ENCODE data around the gene EHD1. TPM values are rescaled to one million over a fixed set of nuclear protein-coding genes. Genes with fewer than 3 reads are reported as not detected.

EHD1 gene
- polyA plus RNA-seq, 3 donors = 30.3 to 212 (median 48.4) TPM

DNA sequence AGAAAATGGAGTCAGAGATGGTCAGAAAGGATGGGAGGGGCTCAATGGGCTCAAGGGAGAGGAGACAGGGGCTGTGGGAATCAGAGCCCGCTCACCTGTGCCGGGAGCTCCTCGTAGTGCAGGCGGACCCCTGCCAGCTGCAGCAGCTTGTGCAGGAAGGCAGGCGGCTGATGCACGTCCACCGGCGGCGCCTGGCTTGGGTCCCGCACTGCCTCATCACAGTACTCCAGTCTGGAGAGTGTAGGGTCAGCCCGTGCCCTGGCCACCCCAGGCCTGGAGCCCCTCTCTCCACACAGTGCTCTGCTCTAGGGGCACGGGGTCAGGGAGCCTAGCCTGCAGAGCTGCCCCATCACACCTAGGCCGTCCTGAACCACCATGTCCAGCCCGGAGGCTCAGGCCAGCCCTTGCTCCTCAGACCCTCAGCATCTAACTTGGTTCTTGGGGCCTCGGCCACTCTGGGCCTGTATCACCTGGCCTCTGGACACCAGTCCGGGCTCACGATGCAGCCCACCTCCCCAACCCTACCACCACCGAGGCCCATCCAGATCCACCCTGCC is 34.8 kb upstream of the EHD1 start:
- Mint-ChIP-seq H3K36me3 (peaks cover 50 to 60% of the 10 kb centered on the region in 2 donors), H3K4me3 (no peak overlapping the region), H3K27ac (peak overlapping the region in 1 of 7 donors; percentile 58), H3K4me1 (peaks cover 27% of the 10 kb centered on the region), H3K27me3 (ENCODE audit: low read depth in 3 of 3) (peaks cover 0 to 2% (median 0%) of the 10 kb centered on the region in 3 donors), H3K9me3 (peaks cover 0 to 3% (median 0%) of the 10 kb centered on the region in 7 donors)
- no peak overlapping the region for H2AFZ ChIP-seq (ENCODE audit: insufficient read depth, low read depth, low read length, poor library complexity, severe bottlenecking)
- H3K4me2 ChIP-seq (replicated peaks; ENCODE audit: extremely low read depth, low read length, poor library complexity, severe bottlenecking) = no peak overlapping the region
- H3K9ac ChIP-seq (ENCODE audit: insufficient read depth, low read length, poor library complexity, severe bottlenecking) = no peak overlapping the region
- intact Hi-C loops (cut with micrococcal nuclease) = no loop called here
- H3K9me3 ChIP-seq (replicated peaks in 1 of 2; ENCODE audit: control insufficient read depth in 1 of 2, insufficient read depth in 1 of 2, low read length in 2 of 2) = no peaks in the 10 kb centered on the region
- no peak overlapping the region for H3K27ac ChIP-seq (ENCODE audit: low read depth in 1 of 2, low read length in 2 of 2)
- WGBS (ENCODE audit: insufficient coverage) = 92% methylated on average over 17 of the region's 18 CpGs
- H3K36me3 ChIP-seq (replicated peaks in 1 of 2; ENCODE audit: control insufficient read depth in 1 of 2, insufficient read depth in 2 of 2, low read length in 2 of 2) = peaks cover 57 to 65% of the 10 kb centered on the region in 2 donors
- TF ChIP-seq CTCF (IDR thresholded peaks at IDR 0.05) = no peak
- no peak overlapping the region for H3K4me3 ChIP-seq (replicated peaks in 1 of 3; ENCODE audit: low read depth in 2 of 3, low read length in 3 of 3)
- no peaks in the 10 kb centered on the region for H3K27me3 ChIP-seq (ENCODE audit: control insufficient read depth in 2 of 2, insufficient read depth in 2 of 2, low read length in 2 of 2)
- H4K20me1 ChIP-seq (ENCODE audit: insufficient read depth, low read length) = peaks cover 28% of the 10 kb centered on the region
- no peak for DNase-seq
- H3K79me2 ChIP-seq (ENCODE audit: insufficient read depth, low read length) = peaks cover 16% of the 10 kb centered on the region
- peaks cover 24 to 26% of the 10 kb centered on the region in 2 donors for H3K4me1 ChIP-seq (ENCODE audit: control insufficient read depth in 1 of 2, insufficient read depth in 2 of 2, low read length in 2 of 2)

DNA sequence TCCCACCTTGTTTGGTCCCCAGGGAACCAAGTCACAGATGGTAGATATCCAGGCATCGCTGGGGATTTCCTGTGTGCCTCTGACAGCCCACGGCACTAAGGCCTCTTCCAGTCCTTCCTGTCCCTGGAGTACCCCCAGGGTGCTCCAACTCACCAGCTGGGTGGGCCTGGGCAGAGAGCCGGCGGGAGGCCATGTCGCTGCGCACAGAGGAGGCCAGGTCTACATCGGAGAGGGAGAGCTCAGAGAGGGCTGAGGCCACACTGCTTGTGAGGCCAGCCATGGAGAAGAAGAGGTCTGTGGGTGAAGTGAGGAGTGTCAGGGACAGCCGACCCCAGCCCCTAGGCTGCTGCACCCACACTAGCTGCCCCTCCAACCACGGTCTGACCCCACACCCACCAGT is 33.3 kb upstream of the EHD1 start:
- TF ChIP-seq CTCF (IDR thresholded peaks at IDR 0.05) = no peak
- intact Hi-C loops (cut with micrococcal nuclease) = no loop called here
- no peak overlapping the region for H3K4me2 ChIP-seq (replicated peaks; ENCODE audit: extremely low read depth, low read length, poor library complexity, severe bottlenecking)
- no peak overlapping the region for H2AFZ ChIP-seq (ENCODE audit: insufficient read depth, low read depth, low read length, poor library complexity, severe bottlenecking)
- peak overlapping the region in 1 of 2 donors; percentile 37 for H3K4me3 Mint-ChIP-seq
- H3K27ac Mint-ChIP-seq = peak overlapping the region in 2 of 7 donors; percentile 12 to 14
- peaks cover 15 to 17% of the 10 kb centered on the region in 2 donors for H3K4me1 ChIP-seq (ENCODE audit: control insufficient read depth in 1 of 2, insufficient read depth in 2 of 2, low read length in 2 of 2)
- H3K79me2 ChIP-seq (ENCODE audit: insufficient read depth, low read length) = peaks cover 15% of the 10 kb centered on the region
- H3K9me3 ChIP-seq (replicated peaks in 1 of 2; ENCODE audit: control insufficient read depth in 1 of 2, insufficient read depth in 1 of 2, low read length in 2 of 2) = no peaks in the 10 kb centered on the region
- H3K4me3 ChIP-seq (replicated peaks in 1 of 3; ENCODE audit: low read depth in 2 of 3, low read length in 3 of 3) = no peak overlapping the region
- H3K36me3 Mint-ChIP-seq = peaks cover 63 to 76% of the 10 kb centered on the region in 2 donors
- DNase-seq = no peak
- H3K9ac ChIP-seq (ENCODE audit: insufficient read depth, low read length, poor library complexity, severe bottlenecking) = no peak overlapping the region
- peaks cover 28% of the 10 kb centered on the region for H4K20me1 ChIP-seq (ENCODE audit: insufficient read depth, low read length)
- no peaks in the 10 kb centered on the region for H3K27me3 ChIP-seq (ENCODE audit: control insufficient read depth in 2 of 2, insufficient read depth in 2 of 2, low read length in 2 of 2)
- 100% methylated on average over 2 of the region's 9 CpGs for WGBS (ENCODE audit: insufficient coverage)
- peaks cover 0 to 3% (median 0%) of the 10 kb centered on the region in 7 donors for H3K9me3 Mint-ChIP-seq
- H3K36me3 ChIP-seq (replicated peaks in 1 of 2; ENCODE audit: control insufficient read depth in 1 of 2, insufficient read depth in 2 of 2, low read length in 2 of 2) = peaks cover 70 to 80% of the 10 kb centered on the region in 2 donors
- peaks cover 18% of the 10 kb centered on the region for H3K4me1 Mint-ChIP-seq
- H3K27me3 Mint-ChIP-seq (ENCODE audit: low read depth in 3 of 3) = peaks cover 0 to 2% (median 0%) of the 10 kb centered on the region in 3 donors
- no peak overlapping the region for H3K27ac ChIP-seq (ENCODE audit: low read depth in 1 of 2, low read length in 2 of 2)

Data from CD14-positive monocyte (primary cell).